WERI-Rb-1 (cell line): ENCODE measurements around the gene C2CD2.

Source experiments
- DNase-seq: peaks from one replicate; pipeline ENCODE4 v3.0.0-alpha.2; 2020
- H3K27ac ChIP-seq: fragments of 250-450 bp; sonication (Bioruptor Pico); 2 replicates; pipeline ENCODE4 v1.5.1; 2020; ENCODE audit warnings: mild to moderate bottlenecking, moderate library complexity
- H3K27me3 ChIP-seq: fragments of 250-450 bp; sonication (Bioruptor Pico); 2 replicates; pipeline ENCODE4 v1.5.1; 2021; ENCODE audit warnings: mild to moderate bottlenecking, low read depth, moderate library complexity; ENCODE audit not compliant: insufficient read depth, severe bottlenecking
- H3K36me3 ChIP-seq: fragments of 250-450 bp; sonication (Bioruptor Pico); 2 replicates; pipeline ENCODE4 v1.5.1; 2020; ENCODE audit warnings: mild to moderate bottlenecking, moderate library complexity
- H3K4me3 ChIP-seq: 2 replicates; pipeline ENCODE4 v1.5.1; 2011; ENCODE audit warnings: low read depth, mild to moderate bottlenecking, control low read depth, low read length
- H3K9me3 ChIP-seq: fragments of 250-450 bp; sonication (Bioruptor Pico); 2 replicates; pipeline ENCODE4 v1.5.1; 2021; ENCODE audit warnings: mild to moderate bottlenecking, moderate library complexity; ENCODE audit not compliant: severe bottlenecking
- TF ChIP-seq, protein P1 (sequence below): IDR thresholded peaks from 2 replicates; pipeline ENCODE4 v1.5.1; 2011; ENCODE audit warnings: low read depth, mild to moderate bottlenecking, control low read depth, inconsistent platforms, low read length

C2CD2 gene

GRCh38 chr21:41958886-41959563, 5.2 kb upstream of the C2CD2 start:
- TF ChIP-seq, protein P1, sequence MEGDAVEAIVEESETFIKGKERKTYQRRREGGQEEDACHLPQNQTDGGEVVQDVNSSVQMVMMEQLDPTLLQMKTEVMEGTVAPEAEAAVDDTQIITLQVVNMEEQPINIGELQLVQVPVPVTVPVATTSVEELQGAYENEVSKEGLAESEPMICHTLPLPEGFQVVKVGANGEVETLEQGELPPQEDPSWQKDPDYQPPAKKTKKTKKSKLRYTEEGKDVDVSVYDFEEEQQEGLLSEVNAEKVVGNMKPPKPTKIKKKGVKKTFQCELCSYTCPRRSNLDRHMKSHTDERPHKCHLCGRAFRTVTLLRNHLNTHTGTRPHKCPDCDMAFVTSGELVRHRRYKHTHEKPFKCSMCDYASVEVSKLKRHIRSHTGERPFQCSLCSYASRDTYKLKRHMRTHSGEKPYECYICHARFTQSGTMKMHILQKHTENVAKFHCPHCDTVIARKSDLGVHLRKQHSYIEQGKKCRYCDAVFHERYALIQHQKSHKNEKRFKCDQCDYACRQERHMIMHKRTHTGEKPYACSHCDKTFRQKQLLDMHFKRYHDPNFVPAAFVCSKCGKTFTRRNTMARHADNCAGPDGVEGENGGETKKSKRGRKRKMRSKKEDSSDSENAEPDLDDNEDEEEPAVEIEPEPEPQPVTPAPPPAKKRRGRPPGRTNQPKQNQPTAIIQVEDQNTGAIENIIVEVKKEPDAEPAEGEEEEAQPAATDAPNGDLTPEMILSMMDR = no peak
- no peak overlapping the region for H3K27ac ChIP-seq
- H3K27me3 ChIP-seq = no peaks in the 10 kb centered on the region
- H3K36me3 ChIP-seq = no peaks in the 10 kb centered on the region
- no peak for DNase-seq
- no peaks in the 10 kb centered on the region for H3K9me3 ChIP-seq
- H3K4me3 ChIP-seq = no peak overlapping the region

GRCh38 chr21:41957991-41958766, 4.4 kb upstream of the C2CD2 start:
- no peaks in the 10 kb centered on the region for H3K9me3 ChIP-seq
- H3K36me3 ChIP-seq = no peaks in the 10 kb centered on the region
- TF ChIP-seq, protein P1 = 0 out of 2 replicates have a peak, but pooled peaks have one; percentile 8
- DNase-seq = peak; percentile 30
- no peak overlapping the region for H3K4me3 ChIP-seq
- H3K27ac ChIP-seq = no peak overlapping the region
- no peaks in the 10 kb centered on the region for H3K27me3 ChIP-seq

GRCh38 chr21:41956926-41957729, 3.3 kb upstream of the C2CD2 start:
- peak; percentile 61 for DNase-seq
- H3K27ac ChIP-seq = no peak overlapping the region; the same call in 1 of the 2 replicates

DNA sequence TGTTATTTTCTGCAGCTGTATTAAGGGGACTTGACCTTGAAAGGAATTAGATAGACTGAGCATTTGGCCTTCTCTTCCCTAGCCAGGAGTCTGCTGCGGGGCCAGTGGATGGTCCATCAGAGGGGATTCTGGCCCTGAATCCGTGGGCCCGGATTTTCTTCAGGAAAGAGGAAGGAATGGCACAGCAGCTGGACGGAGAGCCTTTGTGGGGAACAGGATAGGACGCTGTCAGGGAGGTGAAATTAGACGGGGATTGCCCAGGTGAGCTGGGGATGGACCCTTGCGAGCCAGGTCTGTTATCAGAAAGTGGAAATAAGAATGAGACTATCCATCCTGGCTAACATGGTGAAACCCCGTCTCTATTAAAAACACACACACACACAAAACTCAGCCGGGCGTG, 1.7 kb upstream of the C2CD2 start:
- TF ChIP-seq, protein P1 = no peak
- Histone ChIP-seq H3K27ac (0 out of 2 replicates have a peak overlapping the region, but pooled peaks have one; percentile 4), H3K36me3 (peaks cover 11% of the 10 kb centered on the region), H3K9me3 (no peaks in the 10 kb centered on the region), H3K4me3 (no peak overlapping the region), H3K27me3 (no peaks in the 10 kb centered on the region)
- peak; percentile 17 for DNase-seq

More at GRCh38 chr21:41956926-41957729, 3.3 kb upstream of the C2CD2 start:
- Histone ChIP-seq H3K9me3 (no peaks in the 10 kb centered on the region), H3K36me3 (peaks cover 5% of the 10 kb centered on the region), H3K27me3 (no peaks in the 10 kb centered on the region), H3K4me3 (no peak overlapping the region)
- TF ChIP-seq, protein P1 = no peak

DNA sequence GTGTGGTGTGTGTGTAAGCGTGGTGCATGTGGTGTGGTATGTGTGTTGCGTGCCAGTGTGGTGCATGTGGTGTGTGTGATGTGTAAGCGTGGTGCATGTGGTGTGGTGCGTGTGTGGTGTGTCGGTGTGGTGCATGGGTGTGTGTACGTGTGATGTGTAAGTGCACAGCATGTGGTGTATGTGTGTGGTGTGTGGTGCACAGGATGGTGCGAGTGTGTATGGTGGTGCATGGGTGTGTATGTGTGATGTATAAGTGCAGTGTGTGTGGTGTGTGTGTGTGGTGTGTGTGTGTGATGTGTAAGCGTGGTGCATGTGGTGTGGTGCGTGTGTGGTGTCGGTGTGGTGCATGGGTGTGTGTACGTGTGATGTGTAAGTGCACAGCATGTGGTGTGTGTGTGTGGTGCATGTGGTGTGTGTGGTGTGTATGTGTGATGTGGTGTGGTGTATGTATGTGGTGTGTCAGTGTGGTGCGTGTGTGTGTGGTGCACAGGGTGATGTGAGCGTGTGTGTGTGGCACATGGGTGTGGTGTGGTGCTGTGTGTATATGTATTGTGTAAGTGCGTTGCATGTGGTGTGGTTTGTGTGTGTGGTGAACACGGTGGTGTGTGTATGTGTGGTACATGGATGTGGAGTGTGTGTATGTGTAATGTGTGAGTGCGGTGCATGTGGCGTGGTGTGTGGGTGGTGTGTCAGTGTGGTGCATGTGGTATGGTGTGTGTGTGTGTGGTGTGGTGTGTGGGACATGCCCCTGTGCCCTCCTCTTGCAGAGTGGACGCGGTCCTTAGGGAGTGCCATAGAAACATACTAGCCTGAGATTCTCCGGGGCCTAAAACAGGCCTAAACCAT, 1.1 kb upstream of the C2CD2 start:
- Histone ChIP-seq H3K4me3 (no peak overlapping the region), H3K27me3 (no peaks in the 10 kb centered on the region), H3K27ac (no peak overlapping the region), H3K36me3 (peaks cover 11% of the 10 kb centered on the region), H3K9me3 (no peaks in the 10 kb centered on the region)
- TF ChIP-seq, protein P1 = no peak
- DNase-seq = peak; percentile 8
